ENCODE data around the gene PSG7.
"Not testable (repeated sequence)": the region's sequence is repeated elsewhere in the genome, so short reads cannot be mapped to it uniquely, and the experiment has no call there.

PSG7 gene

DNA sequence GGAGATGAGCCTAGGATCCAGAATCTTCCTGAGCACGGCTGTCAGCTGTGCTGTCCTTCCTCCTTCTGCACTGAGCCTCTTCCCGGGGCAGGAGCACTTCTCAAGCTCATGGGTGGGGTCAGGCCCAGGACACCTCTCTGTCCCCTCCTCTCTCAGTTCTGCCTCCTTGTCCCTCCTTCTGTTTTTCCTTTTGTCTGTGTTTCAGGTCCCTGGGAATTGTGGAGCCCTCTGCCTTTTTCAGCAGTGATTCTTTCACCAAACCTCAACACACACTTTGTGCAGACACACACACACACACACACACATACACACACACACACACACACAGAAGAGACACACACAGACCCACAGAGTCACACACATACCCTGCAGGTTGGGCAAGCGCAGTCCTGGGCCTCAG lies at the start of gene PSG7:
PSG7 (minus strand) TSS at position 101 of the 400 bp plus-strand sequence. CDS start 131 bp downstream, outside the sequence.
- not testable (repeated sequence) for DNase-seq

DNA sequence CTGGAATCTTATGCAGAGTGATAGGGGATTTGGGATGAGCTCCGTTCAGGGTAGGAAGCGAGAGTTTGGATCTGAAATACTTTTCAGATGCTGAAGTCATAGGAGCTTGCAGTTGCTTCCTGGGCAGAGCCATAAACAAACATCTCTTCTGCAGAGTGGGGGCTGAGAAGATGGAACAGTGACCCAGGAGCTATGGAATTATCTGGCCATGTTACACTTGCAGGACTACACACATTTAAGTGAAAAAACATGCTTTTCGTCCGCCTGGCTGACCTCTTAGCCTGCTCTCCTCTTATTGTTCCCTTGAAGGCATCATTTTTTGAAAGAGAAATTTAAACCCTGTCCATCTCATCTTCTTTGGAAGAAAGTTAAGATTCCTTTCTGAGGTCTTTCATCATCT lies 48.6 kb upstream of the PSG7 start:
- no peak for DNase-seq

DNA sequence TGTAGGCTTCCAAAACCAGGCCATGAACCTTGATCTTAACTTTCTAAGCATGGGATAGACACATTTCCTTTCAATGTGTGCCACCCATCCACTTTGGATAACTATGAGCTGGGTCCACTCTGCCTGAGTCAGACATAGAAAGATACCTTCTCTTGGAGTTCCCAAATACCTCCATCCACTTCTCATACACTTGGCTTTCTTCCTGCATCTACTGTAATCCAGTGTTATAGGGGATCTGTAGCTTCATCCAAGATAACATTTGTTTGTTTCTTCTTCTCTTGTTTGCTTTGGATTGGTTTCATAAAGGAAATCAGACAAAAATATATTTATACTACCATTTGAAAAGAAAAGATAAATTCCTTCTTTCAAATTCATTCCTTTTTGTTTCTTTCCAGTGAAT lies 45.1 kb upstream of the PSG7 start:
- DNase-seq = not testable (repeated sequence)

DNA sequence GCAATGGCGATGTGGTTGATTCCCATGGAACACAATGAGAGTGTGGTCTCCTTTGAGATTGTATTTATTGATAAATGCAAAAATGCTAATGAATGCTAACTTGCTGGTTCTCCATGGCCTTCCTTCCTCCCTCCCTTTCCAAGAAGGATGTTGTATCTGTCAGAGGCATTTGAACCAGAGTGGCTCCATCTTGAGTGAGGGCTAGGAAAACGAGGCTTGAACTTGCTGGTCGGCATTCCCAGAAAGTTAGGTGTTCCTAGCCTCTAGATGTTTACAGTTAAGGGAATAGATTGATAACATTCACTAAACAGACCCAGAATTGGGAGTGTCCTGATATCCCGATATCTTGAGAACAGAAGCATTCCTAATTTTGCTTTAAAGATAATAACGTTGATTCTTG lies 34.4 kb upstream of the PSG7 start:
- DNase-seq = not testable (repeated sequence)

DNA sequence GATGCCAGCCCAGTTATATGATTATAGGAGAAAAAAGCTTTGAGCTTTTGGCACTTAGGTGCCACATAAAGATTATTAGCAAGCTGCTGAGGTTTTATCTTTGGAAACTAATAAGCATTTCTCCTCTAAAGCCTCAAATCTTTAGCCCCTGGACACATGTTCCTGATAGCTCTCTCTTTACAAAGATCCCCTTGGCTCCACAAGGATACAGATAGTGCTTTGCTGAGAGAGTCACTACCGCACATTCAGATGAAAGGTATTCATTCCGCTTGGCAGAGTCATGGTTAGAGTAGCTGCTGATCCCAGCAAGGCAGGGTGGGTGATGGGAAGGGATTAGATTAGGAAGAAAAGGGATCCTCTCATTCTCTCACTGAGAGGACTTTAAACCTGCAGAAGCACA lies 28.2 kb upstream of the PSG7 start:
- DNase-seq = no peak

DNA sequence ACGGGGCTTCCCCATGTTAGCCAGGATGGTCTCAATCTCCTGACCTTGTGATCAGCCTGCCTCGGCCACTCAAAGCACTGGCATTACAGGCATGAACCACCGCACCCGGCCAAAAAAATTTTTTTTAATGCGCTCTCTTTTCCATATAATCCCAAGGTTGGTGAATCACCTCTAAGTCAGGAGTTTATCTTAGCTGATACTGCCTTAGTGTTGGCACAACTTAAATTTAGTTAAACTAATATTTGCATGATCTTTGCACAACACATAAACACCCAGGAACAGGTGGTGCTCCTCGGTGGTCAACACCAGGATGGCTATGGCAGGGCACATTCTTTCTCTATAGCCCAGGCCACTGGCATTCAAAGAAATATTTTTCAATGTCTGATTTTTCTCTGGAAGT lies 24.1 kb upstream of the PSG7 start:
- DNase-seq = no peak

DNA sequence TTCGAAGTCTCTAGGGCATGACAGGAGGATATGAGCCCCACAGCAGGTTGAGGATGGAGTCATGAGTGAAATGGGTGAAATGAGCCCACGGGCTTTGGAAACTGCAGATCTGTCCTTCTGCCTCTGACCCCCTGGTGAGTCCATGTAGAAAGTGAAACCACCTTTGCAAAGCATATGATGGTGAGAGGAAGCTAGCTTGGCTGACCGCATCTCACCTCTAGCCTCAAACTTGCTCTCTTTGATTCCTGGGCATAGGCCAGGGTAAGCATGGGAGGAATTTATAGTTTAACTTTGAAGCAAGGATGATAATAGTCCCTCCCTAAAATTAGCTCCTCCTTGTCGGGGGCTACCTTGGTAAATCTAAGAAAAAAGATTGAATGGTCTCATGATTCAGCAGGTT lies 15.1 kb upstream of the PSG7 start:
- DNase-seq = not testable (repeated sequence)

DNA sequence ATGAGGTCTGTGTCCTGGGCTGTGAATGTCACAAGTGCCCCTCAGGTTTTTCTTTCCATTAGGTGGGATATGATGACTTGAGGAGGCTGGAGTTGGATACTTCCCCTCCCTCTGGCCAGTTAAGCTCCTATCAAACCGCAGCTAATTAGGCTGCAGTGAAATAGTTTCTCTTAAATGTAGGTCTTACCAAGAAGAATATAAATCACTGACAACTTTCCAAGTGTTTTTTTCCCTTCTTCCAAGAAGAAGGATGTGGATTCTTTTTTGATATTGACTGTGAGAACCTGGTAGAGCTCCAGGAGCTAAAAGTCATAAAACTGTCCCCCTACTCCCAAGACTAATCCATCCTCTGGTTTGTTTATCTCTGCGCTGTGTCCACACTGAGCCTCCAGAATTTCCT lies 14.5 kb upstream of the PSG7 start:
- not testable (repeated sequence) for DNase-seq

DNA sequence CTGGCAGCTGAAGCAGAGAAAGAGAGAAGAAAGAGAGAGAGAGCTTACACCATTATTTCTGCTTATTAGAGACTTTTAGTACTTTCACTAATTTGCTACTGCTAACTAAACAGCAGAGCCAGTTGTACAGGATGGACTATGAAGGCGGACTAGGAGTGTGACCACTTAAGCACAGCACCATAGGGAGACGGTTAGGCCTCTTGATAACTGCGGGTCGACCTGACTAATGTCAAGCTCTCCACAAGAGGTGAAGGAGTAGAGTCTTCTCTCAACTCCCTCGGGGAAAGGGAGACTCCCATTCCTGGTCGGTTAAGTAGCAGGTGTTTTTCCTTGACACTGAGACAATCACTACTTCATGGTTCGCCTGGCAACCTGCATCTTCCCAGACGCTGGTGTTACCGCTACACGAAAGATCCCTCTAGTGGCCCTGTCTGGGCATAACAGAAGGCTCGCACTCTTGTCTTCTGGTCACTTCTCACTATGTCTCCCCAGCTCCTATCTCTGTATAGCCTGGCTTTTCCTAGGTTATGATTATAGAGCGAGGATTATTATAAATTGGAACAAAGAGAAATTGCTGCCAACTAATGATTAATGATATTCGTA lies 5.3 kb upstream of the PSG7 start:
- peak; percentile 23 for DNase-seq

DNA sequence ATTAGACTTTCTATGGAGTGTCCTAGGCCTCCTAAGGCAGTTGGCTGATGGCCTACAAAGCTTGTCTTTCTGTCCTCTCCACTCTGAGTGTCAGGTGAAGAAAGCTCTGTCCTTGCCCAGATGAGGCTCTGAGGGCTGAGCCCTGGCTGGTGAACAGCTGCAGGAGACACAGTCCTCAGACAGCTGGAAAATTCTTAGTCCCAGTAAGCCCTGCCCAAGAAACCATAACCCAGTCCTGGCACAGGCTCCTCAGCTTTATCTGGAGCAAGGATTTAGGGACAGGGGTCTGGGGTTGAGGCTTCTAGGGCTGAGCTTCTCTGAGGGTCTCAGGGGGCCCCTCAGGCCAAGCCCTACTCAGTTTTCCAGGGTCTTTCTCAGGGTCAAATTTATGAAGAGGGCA lies 2.3 kb downstream of the PSG7 start:
- DNase-seq = not testable (repeated sequence)

DNA sequence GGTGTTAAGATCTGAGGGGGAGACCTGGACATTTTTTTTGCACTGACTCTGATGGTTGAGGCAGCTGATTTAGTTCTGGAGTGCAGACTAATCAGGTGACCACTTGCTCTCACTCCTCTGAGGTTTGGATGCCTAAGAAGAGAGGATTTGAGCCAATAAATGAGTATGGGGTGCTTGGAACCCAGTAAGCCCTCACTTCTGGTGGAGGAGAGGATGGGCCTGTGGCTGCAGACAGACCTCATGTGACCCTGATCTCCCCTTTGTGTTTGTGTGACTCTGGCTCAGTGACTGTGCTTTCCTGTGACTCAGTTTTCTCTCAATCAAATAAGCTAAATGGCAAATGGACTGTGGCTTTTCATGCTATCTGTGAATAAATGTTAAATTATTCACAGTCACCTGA lies 2.8 kb downstream of the PSG7 start:
- not testable (repeated sequence) for DNase-seq

DNA sequence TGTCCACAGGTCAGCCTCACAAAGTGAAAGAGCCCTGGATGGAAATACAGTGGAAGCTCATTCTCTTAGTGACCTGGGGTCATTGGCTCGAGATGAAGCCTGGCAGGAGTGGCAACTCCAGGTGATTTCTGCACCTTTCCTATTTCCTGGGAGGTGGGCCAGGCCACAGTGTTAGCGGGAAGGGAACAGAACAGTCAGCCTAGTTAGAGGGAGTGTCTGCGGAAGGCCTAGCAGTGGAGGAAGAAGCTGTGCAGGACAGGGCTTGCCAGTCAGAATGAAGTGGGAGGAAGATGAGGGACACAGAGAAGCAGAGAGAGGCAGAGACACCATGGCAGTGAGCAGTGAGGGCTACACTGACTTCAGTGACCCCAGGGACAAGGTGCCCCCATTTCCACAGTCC lies 3.6 kb downstream of the PSG7 start:
- not testable (repeated sequence) for DNase-seq

DNA sequence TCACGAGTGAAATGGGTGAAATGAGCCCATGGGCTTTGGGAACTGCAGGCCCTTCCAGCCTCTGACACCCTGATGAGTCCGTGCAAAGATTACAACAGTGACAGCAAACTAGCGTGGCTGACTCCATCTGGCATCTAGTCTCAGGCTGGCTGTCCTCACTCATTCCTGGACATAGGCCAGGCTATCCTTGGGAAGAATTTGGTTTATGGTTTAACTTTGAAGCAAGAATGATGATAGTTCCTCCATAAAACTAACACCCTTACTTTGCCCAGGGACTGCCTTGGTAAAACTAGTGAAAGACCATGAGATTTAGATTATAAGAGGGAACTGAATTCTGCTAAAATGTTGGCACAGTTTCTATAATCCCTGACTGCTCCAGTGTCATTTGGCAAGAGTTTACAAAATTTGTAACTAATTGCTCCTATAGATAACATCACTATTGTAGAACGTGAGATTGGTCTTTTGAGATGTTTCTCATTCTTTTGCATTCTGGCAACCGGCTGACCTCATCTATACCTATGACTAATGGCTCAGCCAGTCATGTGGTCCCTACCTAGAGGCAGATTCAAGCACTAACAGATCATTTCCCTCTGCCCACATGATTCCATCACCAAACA lies 4.4 kb downstream of the PSG7 start:
- DNase-seq = not testable (repeated sequence)

DNA sequence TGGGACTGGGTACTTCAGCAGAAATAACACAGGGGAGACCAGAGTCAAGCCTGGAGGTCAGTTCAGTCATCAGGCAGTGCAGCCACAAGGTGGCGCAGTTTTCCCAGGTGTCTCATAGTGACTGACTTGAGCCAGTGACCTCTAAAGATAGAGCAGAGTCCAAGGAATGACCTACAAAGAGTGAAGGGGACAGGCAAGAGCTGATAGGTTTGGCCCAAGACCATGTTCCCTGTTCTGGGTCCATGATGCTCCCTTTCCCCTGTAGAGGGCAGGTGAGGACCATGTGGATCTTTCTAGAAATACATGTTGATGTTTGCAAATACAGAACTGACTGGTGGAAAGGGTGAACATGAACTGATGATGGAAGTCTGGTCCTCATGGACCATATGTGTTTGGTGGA lies 6.8 kb downstream of the PSG7 start:
- peak; percentile 36 for DNase-seq

DNA sequence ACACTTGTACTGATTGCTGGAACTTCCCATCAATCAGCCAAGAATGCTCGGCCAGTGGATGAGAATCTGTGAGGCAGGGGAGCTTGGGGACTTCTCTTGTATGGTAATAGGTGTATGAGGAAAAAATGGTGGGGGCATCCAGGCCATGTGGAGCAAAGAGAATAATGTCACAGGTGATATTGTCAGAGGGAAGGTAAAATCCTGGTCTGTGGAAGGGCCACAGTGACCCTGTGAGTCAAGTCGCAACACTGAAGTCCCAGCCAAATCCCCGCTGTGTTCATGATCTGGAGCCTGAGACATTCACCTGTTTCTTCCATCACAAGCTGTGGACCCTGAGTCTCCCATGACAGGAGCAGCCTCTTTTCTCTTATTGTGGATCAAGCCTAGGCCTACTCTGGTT lies 8.1 kb downstream of the PSG7 start:
- DNase-seq = no peak

DNA sequence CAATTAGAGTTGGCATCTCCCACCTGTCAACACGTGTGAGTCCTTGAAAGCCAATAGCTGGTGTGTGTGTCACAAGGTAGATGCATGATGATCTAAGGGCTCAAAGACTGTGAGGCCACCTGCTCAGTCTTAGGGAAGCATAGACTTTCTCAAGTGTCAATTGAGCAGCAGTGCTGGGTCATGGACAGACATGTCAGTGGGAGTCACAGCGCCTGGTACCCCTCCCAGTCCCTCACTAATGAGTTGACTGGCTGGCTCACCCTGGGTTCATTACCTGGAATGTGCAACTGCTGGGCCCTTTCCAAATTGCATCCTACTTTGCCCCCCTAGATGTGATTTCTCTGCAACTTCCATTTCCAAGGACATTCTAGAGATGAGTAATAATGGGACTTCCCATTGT lies 10.2 kb downstream of the PSG7 start:
- no peak for DNase-seq

DNA sequence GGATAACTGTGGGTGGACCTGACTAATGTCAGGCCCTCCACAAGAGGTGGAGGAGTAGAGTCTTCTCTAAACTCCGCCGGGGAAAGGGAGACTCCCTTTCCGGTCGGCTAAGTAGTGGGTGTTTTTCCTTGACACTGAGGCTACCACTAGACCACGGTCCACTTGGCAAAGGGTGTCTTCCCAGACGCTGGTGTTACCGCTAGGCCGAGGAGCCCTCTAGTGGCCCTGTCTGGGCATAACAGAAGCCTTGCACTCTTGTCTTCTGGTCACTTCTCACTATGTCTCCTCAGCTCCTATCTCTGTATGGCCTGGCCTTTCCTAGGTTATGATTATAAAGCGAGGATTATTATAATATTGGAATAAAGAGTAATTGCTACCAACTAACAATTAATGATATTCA lies 13.9 kb downstream of the PSG7 start:
- DNase-seq = peak; percentile 32

DNA sequence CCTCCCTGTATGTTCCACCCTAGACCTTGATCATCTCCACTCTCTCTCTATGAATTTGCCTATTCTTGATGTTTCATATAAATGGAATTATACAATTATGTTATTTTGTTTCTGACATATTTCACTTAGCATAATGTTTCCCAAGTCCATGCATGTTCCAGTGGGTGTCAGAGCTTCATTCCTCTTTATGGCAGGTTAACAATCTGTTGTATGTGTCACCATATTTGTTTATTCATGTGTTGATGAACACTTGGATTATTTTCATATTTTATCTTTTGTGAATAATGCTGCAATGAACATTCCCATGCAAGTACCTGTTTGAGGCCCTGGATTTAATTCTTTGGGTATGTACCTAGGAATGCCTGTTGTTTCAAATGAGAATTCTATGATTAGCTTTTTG lies 16.0 kb downstream of the PSG7 start:
- DNase-seq = not testable (repeated sequence)

DNA sequence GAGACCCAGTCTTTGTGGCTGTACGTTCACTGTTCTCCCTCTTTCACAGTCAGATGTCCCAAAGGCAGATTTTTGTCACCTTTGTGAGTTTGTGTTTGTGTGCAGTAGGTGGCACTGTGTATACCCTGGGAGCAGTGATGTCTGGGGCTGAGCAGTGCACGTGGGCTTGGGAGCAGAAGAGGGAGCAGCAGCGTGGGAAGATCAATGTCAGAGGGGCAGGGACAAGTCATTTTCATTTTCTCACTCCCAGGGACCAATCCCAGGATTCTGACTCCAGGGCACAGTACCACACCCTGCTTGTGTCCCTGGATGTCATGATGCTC lies 17.3 kb downstream of the PSG7 start:
- DNase-seq = no peak

DNA sequence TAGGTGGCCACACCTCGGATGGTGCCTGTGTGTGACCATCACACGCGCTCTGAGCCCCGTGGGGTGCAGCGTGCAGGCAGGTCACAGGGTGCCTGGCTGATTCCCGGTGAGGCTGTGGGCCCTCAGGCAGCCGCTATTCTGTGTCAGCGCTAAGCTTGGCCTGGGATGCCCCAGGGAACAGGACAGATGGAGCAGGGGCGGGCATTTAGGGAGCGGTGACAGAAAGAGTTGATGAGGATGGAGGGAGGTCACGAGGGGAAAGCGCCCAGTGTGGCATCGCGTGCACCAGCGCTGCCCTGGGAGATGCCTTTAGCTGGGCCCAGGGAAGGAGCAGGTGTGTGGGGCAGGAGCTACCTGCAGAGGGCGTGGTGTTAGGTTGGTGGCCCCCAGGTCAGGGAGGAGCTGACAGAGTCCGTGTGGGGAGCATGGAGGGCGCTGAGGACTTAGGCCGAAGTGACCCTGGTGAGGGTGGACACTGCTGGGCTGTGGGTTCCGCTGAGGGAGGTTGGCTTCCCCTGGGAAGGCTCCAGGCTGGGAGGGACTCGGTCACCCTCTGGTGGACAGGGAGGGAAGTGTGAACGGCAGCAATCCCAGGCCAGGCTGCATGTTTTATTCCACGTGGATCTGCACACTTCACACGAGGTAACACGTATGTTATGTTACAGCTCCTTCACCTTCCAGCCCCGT lies 17.8 kb downstream of the PSG7 start:
- not testable (repeated sequence) for DNase-seq

DNA sequence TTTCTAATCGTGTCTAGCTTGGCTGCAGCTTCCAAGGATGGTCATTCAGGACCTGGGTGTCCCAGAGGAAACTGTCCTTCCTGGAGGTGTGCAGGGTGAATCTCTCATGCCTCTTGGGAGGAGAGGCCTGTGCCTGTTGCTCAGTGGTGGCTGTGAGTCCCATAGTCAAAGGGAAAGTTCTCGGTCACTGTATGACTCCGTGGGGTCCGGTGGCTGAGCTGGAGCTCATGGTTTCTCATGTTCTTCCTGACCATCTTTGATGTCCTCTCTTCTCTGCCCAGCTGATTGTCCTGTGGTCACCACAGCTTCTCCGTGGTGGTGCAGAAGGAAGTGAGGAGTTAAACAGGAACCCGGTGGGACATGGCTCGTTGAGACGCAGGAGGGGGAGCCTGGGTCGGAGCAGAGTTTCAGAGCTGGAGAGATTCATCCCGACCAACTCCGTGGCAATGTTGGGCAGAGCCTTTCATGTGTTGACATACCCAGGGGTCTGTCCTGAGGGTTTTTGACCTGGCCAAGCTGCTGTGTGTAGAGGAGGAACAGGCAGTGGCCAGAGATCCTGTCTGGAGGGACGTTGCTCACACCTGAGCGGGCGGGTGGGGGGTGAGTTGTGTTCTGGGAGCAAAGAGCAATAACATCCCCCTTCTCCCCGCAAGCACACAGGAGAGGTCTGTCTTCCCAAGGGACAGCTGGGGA lies 18.5 kb downstream of the PSG7 start:
- DNase-seq = not testable (repeated sequence)

DNA sequence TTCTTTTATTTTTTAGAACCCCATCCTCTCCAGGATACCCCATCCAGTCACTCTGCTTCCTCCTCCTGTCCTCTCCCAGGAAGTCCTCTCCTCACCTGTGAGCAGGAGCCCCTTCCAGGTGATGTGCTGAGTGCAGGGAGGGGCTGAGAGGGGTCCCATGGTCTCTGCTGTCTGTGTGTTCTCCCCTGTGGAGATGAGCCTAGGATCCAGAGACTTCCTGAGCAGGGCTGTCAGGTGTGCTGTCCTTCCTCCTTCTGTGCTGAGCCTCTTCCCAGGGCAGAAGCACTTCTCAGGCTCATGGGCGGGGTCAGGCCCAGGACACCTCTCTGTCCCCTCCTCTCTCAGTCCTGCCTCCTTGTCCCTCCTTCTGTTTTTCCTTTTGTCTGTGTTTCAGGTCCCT lies 19.4 kb downstream of the PSG7 start, which contains the start of gene PSG6:
PSG6 (minus strand) TSS at position 261 of the 400 bp plus-strand sequence; CDS start at position 159, 102 bp downstream.
- not testable (repeated sequence) for DNase-seq

DNA sequence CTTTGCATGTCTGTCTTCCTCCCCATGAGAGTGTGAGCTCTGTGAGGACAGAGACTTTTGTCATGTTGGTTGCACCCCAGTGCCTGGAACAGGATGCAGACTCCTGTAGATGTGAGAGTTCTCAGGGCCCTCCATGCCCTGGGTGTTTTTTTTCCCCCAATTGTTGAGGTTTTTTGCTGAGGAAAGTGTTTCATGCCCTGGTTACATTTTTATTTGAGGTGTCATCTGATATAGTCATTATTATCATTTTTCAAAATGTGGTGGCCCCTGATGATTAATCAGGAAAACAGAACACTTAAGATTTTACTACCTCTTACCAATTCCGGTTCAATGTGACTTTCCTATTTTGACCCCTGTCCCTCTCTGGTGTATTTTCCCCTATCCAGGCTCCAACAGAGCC lies 20.1 kb downstream of the PSG7 start:
- DNase-seq = not testable (repeated sequence)

DNA sequence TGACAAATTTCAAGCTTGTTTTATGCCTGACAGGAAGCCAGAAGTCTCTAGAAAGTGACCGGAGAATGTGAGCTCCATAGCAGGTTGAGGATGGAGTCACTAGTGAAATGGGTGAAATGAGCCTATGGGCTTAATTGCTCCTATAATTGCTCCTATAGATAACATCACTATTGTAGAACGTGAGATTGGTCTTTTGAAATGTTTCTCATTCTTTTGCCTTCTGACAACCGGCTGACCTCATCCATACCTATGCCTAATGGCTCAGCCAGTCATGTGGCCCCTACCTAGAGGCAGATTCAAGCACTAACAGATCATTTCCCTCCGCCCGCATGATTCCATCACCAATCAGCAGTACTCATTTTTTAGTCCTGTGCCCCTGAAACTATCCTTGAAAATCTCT lies 23.5 kb downstream of the PSG7 start:
- DNase-seq = not testable (repeated sequence)
